LNCAP (cell line): ENCODE measurements around the gene UNC5A.

Source experiments
- CTCF ChIP-seq: fragments of 450-650 bp; IDR thresholded peaks from 2 replicates; pipeline ENCODE4 v1.5.1; 2017; ENCODE audit warnings: mild to moderate bottlenecking

The UNC5A gene

GRCh38 chr5:176857894-176858273 is 47.5 kb downstream of the UNC5A start:
- no peak for TF ChIP-seq CTCF

- TF ChIP-seq CTCF = no peak
Observed at GRCh38 chr5:176859916-176860315, 49.6 kb downstream of the UNC5A start.

- TF ChIP-seq CTCF = no peak
Observed at GRCh38 chr5:176860381-176860780, 50.0 kb downstream of the UNC5A start.

- TF ChIP-seq CTCF = no peak
Observed at GRCh38 chr5:176861276-176861675, 50.9 kb downstream of the UNC5A start.

- no peak for TF ChIP-seq CTCF
Observed at GRCh38 chr5:176862330-176862995, 52.1 kb downstream of the UNC5A start.

- no peak for TF ChIP-seq CTCF
Observed at GRCh38 chr5:176863041-176863764, 52.8 kb downstream of the UNC5A start.

GRCh38 chr5:176863765-176864098 is 53.4 kb downstream of the UNC5A start:
- no peak for TF ChIP-seq CTCF

- no peak for TF ChIP-seq CTCF
Observed at GRCh38 chr5:176864755-176865154, 54.4 kb downstream of the UNC5A start.
